Smooth muscle cell of the brain vasculature (primary cell): Measurements from ENCODE around the gene MLST8.
A peak's percentile ranks its signal among the peaks of the same experiment; 100 is the strongest.

Experiments
- DNase-seq: peaks from one replicate; pipeline ENCODE4 v3.0.0-alpha.2; 2012; ENCODE audit warnings: low read depth, low spot score

MLST8 gene, protein sequence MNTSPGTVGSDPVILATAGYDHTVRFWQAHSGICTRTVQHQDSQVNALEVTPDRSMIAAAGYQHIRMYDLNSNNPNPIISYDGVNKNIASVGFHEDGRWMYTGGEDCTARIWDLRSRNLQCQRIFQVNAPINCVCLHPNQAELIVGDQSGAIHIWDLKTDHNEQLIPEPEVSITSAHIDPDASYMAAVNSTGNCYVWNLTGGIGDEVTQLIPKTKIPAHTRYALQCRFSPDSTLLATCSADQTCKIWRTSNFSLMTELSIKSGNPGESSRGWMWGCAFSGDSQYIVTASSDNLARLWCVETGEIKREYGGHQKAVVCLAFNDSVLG

DNA sequence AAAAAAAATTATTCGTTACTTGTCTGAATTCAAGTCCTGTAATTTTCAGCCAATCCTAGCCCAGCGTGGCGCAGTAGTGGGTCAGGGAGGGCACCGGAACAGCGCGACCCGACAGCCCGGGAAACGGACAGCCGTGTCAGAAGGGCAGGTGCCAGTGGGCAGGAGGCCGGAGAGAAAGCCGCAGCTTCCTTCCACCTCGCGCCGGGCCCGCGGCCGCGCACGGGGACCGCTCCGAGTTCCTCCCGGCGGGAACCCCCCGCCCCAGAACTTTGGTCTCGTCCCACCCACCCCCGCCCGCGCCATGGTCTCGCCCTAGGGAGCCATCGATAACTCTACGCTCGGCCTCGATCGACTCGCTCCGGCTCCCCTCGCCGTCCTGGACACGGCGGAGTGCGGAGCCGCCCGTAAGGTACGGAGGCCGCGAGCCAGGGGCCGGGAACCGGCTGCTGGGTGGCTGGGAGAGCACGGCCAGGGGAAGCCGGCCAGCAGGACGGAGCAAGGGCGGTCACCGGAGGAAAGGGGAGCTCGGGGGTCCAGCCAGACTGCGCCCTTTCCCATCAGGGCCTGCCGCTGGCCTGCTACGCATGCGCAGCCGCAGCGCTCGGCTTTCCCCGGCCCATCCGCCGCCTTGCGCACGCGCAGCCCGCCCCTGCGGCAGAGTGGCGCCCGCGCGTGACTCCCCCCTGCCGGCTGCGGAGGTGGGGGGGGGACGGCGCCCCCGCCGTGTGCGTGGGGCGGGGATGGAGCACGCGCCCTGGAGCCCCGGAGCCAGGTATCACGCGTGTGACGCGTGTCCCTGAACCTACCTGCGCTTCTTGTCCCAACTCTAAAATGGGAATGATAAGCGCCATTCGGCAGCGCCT lies at the start of gene MLST8:
MLST8 (plus strand) TSS at position 351 of the 863 bp plus-strand sequence. CDS start 632 bp downstream, outside the sequence.
- peak; percentile 72 for DNase-seq

DNA sequence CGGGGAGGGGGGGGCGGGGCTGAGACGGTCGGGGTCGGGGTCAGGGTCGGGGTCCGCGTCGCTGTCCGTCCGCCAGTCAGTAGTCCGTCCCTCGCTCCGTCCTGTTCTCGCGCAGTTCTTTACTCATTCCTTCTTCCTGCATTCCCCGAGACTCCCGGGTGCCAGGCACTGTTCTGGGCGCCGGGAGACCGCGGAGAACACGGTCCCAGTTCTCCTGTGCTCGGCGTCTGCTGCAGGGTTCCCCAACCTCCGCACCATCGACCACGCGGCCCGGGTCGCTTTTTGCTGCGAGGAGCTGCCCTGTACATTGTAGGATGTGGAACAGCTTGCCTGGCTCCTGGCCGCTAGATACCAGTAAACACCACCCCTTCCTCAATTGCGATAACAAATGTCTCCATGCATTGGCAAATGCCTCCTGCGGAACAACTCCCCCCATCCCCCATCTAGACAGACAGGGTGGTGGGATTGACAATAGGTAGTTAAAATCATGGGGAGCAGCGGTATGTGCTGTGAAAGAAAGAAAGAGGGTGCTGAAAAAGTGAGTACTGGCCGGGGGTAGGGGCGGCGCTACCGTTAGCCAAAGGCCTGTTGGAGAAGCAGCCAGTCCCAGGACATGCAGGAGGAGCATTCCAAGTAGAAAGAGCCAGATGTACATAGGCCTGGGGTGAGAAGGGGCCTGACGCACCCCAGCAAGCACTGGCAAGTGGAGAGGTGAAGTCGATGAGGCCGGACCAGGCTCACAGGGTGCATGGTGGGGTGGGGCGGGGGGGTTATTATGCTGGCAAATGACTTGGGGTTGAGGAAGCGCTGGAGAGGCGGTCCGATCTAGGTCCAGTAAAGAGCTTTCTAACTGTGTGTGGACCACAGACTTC lies 49.0 kb upstream of the MLST8 start:
- DNase-seq, result no peak

DNA sequence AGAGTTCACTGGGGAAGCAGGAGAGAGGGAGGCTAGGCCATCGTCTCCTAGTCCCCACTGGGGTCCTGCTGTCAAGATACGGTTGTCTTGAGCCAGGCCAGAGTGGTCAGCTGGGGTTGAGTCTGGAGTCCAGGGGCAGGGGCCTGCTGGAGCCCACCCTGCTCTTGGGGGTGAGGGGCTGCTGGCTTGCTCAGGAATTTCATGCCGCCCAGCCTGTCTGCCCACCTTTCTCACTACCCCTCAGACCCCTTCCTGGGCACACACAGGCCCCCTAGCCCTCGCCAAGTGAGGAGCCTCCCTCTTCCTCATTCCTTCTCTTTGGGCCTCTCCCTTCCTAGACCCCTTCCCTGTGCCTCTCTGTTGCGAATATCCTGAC lies 48.4 kb upstream of the MLST8 start:
- no peak for DNase-seq

DNA sequence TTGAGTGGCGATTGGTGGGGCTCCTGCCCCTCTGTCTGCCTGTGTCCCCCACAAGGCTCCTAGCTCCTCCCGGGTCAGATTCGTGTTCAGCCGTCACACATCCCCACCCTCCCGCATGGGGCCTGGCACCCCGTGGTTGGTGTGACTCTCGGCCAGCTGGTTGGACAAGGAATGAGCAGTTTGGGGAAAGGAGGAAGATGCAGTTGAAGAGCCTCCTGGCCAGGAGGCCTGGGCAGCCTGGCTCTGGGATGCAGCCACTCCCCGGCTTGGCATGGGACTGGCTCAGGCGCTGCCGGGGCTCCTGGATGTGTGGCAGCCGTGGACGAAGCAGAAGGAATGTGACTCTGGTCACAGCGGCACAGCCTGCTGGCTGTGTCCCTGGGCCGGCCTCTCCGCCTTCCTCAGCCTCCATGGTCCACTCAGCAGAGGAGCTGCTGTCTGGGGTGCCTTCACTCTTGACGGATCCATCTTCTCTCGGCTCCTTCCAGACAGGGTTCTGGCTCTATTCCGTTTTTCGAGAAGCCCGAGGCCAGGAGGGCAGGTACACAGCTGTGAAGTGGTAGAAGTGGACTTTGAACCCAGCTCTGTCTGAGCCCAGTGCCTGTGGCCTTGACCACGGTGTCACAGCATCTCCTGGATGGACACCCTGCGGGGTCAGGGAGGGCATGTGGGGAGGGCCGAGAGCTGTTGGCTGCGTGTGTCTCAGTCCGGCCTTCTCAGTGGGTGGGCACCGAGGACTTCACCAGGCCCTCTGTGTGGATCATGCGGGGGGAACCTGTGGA lies 47.6 kb upstream of the MLST8 start:
- no peak for DNase-seq

DNA sequence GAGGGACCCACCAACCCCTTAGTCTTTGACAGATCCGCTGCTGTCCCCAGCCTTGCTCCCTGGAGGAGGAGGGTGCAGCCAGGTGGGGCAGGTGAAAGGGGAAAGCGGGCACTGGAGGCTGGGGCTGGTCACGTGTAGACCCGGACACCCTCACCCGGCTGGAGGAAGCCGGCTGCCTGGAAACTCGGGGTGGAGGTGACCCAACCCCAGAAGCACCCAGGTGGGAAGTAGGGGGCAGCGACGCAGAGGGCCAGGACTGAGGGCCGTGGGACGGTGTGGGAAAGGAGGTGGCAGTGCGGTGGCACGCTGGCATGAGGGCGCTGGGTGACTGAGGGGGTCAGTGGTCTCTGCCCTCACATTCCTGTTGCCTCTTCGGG lies 47.0 kb upstream of the MLST8 start:
- no peak for DNase-seq

DNA sequence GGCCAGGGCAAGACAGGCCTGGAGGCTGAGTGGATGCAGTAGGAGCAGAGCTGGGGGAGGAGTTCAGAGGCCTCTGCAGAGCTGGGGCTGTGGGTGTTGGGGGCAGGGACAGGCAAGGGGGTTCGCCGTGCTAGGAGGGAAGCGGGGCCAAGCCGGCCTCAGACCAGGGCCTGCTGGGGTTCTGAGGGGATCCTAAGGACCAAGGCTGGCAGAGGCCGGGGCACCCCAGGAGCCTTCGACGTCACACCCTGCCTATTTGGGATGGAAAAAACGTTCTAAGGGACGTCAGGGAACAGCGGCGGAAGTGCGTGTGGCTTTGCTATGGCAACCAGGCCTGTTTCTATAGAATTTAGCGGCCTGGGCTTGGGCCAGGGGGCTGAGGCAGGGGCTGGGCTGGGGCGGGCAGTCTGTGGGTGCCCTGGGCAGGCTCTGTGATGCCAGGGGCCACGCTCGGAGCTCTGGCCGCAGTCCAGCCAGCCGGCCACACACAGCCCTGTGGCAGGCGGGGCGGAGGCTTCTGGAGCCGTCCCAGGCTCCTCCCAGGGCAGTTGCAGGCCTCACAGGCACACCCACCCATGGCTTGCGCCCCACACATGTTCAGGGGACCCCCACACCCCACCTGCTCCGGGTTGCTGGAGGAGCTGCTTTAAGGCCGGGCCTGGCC lies 45.9 kb upstream of the MLST8 start:
- DNase-seq, result no peak

DNA sequence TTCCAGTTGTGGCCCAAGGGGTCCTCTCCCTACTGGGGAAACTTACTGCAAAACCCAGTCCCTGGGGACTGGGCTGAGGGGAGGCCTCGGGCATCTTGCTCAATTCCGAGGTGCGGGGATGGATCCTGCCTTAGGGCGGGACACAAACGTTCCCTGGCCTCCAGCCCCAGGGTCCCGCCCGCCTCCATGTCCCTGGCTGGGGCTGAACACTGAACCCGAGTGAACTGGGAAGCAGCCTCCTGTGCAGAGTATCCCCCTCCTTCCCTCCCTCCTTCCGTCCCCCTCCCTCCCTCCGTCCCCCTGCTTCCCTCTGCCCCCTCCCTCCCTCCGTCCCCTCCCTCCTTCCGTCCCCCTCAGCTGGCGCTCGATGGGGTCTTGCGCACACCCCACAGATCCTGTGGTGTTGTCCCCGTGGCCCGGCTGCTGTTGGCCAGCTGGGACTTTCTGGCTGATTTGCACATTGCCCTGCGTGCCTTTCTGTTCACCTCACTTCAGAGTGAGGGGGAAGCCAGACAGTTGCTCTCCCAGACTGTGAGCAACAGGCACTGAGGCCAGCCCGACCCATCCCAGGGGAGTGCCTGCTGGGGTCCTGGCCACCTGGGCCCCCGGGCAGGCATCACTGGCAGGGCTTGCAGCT lies 44.2 kb upstream of the MLST8 start:
- DNase-seq, result no peak

DNA sequence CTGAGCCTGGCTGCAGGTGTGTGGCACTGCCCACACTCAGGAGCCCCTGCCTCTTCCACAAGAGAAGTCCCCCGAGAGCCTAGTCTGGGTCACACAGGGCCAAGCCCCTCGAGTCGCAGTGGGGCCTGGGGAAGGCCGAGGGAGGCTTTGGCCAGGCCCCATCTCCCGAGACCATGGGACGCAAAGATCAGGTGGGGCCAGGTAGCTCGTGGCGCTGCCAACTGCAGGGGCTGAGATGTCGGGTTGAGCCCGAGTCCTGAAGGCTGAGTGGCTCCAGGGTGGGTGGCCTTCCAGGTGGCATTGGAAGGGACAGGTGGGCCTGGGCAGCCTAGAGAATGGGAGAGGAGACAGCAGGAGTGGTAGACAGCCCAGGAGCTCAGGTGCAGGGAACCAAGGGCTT lies 43.3 kb upstream of the MLST8 start:
- DNase-seq, result no peak

DNA sequence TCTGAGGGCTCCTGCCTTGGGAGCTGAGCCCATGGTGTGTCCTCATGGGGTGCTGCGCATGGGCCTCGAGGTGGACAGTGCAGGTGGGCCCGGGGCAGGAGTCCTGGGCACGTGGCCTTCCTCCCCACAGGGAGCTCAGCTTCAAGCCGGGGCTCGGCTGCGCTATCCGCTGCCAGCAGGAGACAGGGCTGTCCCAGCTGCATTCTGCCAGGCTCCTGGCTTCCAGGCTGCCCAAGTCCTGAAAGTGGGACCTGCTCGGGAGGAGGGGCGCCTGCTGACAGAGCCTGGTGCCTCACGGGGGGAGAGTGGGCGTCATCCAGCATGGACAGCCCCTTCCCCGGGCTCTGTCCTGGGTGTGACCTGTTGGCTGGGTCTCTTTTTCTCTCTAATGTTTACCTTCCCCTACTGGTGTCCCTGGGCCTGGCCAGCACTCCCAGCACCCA lies 42.6 kb upstream of the MLST8 start:
- DNase-seq, result no peak

DNA sequence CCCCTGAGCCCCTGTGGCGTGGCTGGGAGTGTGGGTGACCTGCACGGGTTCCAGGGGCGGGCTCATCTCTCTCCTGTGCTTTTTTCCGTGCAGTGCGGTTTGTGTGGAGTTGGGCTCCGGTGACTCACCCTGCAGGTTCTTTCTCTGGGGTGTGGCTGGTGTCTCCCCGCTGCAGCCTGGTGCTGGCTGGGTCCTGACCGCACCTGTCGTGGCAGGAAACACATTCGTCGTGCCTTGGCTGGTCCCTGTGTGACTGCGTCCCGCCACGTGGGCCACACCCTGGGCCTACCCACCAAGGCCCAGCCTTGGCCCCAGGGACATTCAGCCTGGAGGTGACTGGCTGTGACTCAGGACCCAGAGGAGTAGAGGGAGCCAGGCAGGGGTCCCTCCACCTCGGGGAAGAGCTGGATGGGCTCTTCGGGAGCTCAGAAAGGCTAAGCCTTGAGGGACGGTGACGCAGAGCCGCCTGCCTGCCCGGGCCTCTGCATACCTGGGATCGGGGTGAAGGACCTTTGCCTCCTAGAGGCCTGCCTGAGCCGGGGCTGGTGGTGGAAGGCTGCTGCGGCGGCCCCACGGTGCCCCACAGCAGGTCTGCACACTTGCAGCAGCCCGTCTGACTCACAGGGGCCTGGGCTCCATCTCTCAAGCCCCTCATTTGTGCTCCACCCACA lies 41.9 kb upstream of the MLST8 start:
- DNase-seq, result no peak

DNA sequence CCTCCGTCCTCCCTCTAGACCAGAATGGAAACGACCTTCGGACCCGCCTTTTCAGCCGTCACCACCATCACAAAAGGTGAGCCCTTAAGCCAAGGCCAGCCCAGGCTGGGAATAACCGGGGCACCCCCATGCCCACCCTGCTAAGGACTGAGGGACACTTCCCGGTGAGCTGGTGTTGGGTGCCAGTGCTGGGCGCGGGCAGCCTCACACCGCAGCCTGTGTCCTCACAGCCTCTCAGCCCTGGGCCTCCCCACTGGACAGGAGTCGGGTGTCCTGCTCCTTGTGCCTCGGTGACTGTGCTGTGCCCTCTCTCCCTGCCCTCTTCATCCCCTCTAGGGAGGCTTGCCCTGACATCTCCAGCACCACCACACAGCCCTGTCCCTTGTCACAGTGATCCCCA lies 39.4 kb upstream of the MLST8 start:
- DNase-seq, result no peak

DNA sequence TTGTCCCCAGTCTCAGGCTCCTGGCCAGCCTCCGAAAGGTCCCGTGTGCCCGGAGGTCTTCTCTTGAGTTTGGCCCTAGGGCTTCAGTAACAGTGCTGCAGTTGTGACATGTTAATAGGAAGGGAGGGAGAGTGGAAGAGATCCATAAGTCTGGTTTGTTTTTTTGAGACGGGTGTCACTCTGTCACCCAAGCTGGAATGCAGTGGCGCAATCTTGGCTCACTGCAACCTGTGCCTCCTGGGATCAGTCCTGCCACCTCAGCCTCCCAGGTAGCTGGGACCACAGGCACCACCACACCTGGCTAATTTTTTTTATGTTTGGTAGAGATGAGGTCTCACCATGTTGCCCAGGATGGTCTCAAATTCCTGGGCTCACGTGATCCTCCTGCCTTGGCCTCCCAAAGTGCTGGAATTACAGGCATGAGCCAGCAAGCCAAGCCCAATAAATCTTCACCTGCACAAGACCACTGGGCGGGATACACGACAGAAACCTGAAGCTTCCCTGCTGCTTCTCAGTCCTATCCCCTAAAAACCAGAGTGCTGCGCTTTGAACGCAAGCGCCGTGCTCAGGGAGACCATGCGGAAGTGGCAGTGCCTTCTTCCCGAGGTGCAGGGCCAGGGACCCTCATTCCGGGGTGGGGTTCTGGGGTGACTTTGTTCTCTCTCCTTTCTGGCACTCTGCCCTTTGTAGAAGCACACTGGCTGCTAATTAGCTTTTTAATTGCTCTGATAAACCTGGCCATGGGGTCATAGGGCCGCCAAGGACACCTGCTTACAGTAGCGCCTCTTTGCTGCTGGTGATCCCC lies 38.8 kb upstream of the MLST8 start:
- DNase-seq, result no peak

DNA sequence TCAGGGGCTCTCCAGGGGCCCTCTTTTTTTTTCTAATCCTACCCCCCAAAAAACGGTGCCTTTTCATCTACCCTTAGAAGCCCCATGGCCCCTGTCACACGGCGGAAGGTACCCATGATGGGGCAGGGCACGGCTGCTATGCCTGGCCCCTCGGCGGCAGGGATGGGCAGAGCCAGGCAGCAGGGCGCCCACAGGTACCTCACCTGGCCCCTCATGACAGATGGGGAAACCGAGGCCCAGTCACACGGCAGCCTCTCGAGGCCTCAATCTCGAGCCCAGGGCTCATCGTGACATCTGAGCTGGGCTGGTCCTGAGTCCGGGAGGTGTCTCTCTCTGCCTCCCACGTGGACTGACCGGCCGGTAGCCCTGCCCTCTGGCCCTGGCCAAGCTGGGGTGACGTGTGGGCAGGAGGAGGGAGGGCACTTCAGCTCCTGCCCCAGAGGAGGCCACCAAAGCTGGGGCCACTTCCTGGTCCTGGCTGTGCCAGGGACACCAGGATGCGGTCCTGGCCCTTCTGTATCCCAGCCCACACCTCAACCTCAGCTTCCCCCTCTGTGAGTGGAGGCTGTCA lies 38.1 kb upstream of the MLST8 start:
- no peak for DNase-seq

DNA sequence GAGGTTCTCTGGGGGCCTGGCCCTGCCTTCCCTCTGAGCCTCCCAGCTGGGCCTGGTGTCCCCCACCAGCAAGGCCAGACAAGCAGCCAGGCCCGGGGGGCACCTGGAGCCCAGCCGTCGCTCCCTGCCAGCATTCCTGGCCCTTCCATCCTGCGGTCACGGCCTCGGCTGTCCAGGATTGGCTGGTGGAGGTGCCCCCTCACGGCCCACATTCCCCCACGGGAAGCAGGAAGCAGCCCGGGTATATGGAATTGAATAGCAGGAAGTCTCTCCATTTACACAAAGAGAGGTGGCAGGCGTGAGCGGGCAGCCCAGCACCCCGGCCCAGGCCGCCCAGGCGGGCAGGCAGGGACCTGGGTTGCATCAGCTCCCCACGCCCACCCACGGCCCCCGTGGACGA lies 35.2 kb upstream of the MLST8 start:
- no peak for DNase-seq

DNA sequence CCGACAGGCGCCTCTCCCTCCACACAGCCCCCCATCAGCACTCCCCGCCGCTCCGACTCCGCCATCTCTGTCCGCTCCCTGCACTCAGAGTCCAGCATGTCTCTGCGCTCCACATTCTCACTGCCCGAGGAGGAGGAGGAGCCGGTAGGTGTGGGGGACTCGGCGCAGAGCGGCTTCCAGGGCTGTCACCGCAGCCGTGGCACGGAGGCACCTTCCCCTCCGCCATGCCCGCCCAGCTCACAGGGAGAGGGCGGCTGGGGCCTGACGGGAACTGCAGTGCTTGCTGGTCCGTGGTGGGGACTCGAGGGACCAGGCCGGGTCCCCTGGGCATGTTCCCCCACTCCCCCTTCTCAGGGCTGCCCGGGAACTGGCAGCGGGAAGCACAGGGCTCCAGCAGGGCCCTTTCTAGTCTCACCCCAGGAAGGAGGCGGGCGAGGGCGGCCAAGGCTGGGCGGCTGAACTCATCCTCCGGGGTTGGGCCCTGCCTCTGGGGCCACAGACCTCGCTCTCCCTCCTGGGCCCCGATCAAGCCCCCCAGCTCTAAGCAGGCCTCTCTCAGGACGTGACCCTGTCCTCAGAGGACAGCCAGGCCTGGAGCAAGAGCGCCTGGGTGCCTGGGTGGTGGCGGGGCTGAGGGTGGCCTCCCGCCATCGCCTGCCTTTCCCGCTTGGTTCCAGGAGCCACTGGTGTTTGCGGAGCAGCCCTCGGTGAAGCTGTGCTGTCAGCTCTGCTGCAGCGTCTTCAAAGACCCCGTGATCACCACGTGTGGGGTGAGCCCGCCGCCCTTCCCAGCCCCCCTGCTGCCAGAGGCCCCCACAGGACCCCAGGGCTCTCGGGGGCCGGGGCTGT lies 34.4 kb upstream of the MLST8 start:
- DNase-seq, result no peak

DNA sequence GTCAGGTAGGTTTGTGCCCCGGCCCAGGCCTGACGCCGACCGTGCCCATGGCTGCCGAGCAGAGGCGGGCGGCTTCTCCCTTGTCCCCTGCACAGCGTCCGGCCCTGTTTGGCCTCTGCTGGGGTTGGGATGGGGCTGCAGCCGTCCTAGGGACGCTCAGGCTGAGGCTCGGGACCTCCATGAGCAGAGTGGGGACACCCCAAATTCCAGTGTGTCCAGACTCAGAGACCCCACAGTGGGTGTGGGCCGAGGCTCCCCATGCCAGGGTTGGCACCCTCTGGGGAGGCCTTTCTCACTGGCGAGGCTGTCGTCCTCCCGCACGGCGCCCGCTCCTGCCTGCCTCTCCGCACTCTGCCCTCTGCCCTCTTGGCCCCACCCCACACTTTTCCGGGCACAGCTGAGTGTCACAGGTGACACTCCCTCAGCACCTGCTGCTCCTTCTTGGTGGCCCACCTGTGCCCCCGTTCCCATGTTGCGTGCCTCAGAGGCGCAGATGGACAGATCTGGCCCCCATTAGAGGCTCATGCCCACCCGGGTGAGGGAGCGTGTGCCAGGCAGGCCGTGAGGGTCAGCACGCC lies 33.6 kb upstream of the MLST8 start:
- no peak for DNase-seq

DNA sequence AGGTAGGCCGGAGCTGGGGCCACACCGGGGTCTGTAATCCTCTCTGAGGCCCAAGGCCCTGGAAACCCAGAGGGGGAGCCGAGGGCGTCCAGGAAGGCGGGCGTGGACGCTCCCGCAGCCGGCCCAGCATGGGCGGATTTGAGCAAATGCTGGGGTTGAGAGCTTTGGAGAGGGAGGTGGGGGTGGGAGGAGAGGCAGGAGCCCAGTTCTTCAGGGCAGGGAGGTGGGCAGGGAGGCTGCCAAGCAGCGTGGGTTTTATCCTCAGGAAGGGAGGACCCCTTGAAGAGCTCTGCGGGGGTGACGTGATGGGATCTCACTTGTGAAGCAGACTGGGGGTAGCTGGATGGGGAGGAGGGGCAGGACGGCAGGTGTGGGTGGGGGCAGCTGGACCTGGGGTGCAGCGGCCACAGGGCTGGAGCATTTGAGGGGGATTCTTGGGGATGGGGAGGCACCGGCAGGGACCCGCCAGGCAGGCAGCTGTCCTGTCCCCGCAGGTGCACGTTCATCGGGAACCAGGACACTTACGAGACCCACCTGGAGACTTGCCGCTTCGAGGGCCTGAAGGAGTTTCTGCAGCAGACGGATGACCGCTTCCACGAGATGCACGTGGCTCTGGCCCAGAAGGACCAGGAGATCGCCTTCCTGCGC lies 32.4 kb upstream of the MLST8 start:
- no peak for DNase-seq
